Esophagus mucosa (tissue), 1 donor: Measurements from ENCODE around the gene RNU5D-1. TPM values are rescaled to one million over a fixed set of nuclear protein-coding genes. Genes with fewer than 3 reads are reported as not detected.
"Not testable (repeated sequence)": the region's sequence is repeated elsewhere in the genome, so short reads cannot be mapped to it uniquely, and the experiment has no call there.

Experiments
- ATAC-seq: fragments of 200-7000 bp; cut with Tn5 transposase; one replicate; pipeline ENCODE4 v1.9.1; 2020
- total RNA-seq: library from RNA; stranded (reverse); gene quantifications from one replicate; pipeline ENCODE4 v1.2.4, GENCODE V29; 2023
- donor health status: DM: yes; HTN: yes; CAD: no.

Gene RNU5D-1
- total RNA-seq, 1 donor from 2014 or later, result not detected

DNA sequence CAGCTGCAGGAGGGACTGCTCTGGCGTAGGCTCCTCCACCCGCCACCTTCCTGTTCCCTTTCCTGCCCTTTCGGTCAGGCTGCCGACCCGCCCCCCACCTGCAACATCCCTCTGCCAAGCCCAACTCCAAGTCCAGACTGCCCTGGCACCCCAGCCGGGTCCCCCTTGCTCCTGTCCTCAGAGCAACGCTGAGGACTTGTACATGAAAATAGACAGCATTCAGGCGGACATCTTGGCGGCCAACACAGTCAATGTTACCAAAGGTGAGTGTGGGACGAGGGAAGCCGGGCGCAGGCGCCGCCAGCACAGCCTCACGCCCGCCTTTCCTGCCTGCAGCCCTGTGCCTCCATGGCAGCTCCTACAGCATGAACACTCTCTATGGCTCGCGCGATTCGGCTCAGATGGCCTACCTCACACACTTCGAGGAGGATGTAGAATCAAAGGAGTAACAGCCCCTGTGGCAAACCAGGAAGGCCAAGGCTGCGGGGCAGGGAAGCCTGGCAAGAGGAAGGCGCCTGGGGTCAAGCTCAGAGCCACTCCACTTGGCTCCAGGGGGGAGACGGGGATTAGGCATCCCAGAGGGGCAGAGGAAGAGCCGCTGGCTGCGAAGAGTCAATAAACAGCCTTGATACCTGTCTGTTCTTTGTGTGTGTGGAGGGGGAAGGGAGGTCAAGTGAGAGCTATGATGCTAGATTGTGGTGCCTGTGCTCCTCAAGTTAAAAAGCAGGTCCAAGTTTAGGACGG, 5.8 kb downstream of the RNU5D-1 start:
- ATAC-seq, result no peak

DNA sequence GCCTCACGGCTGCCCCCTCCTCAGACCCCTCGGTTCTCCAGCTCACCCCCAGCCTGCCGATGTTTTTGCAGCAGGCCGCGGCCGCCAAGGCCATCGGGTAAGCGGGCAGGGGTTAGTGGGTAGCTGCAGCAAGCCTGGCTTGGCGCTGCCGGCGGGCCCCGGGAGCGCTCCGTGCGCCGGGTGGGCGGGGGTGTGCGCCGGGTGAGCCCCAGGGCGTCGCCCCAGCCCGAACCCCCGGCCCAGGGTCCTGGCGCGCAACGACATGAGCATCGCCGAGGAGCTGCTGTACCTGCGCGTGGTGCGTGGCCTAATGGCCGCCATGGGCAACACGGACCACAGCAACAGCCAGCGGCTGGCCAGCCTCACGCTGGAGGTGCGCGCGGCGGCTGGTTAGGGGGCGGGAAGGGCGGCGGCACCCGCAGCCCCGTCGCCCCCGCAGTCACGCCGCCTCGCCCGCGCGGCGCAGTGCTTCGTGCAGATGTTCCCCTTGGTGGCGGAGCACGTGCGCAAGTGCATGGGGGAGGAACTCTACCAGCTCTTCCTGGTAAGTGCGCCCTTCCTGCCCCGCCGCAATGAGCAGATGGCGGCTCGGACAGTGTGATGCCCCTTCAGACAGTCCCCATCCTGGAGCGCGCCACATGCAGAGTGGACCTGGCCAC, 6.5 kb downstream of the RNU5D-1 start:
- no peak for ATAC-seq

DNA sequence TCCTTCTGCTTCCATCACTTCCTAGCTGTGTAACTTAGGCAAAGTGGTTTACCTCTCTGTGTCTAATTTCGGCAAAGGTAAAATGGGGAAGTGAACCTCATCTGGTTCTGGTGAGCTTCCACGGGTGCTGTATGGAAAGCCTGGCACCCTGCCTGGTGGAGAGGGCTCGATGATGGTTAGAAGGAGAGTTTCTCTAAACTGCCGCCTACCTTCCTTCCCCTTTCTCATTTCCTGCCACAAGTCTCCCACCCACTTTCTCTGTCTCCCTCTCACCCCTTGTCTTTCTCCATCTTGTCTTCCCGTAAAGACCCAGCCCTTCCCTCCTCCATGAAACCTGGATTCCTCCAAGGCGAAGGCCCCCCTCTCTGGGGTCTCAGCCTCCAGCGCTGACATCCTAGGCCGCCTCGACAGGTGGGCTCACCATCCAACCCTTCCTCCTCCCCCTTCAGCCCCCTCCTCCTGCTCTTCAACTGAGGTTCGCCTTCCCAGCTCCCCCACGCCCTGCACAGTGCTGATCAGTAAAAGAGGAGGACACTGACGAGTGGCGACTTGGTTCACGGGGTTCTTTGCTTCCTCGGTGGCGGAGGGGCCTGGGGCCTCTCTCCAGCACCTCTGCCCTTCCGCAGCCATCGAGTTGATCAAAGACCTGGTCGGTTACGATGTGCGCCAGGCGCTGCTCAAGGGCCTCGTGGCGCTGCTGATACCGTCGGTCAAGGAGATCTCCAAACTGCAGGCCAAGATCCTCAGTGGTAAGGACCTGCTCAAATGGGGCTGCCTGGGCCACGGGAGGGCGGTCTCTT, 7.3 kb downstream of the RNU5D-1 start:
- no peak for ATAC-seq

DNA sequence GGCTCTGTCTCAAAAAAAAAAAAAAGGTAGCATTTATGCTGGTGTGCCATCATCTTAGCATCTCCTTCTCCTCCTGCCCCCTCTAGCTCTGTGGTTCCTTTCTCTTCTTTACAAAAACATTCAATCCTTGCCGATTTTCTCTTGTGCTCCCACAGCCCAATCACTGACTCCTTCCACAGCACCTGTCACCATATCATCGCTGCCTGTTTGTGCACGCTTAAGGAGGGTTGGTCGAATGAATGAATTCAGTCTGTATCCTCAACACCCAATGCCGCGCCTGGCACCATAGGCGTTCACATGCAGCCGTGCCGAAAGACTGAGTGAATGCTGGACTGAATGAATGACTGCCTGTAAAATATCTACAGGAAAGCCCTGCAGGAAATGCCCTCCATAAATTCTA, 7.9 kb downstream of the RNU5D-1 start:
- ATAC-seq, result no peak

DNA sequence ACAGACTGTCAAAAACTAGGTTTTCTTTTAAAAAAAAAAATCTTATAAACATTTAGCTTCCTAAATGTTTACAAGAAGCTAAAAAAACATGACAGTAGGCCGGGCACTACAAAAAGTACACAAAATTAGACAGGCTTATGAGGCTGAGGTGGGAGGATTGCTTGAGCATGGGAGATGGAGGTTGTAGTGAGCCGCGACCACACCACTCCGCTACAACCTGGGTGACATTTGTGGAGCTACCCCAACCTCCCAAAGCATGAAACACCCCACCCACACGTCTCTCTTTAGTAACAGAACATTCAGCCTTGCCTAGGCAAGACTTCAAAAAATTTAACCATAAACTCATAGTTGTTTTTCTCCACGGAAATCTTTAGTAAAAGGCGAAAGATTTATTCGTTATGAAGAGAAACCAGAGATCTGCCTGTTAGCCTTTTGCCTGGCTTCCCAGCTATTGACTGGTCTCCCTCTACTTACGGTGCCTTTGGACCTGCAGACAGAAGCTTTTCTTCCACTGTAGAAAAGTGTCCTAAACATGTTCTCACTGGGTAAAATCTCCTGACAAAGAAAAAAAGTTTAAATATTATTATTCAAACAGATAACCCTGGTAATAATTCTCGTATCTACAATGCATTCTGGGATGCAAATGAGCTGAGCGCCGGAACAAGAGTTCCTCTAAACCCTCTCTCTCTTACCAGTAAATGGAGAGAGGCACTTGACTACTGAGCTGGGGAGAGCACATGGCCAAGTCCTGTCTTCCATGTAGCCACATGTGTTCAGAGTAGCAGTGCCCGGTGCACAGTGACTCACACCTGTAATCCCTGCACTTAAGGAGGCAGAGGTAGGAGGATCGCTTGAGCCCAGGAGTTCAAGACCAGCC, 9.2 kb downstream of the RNU5D-1 start:
- ATAC-seq, result peak; percentile 90

DNA sequence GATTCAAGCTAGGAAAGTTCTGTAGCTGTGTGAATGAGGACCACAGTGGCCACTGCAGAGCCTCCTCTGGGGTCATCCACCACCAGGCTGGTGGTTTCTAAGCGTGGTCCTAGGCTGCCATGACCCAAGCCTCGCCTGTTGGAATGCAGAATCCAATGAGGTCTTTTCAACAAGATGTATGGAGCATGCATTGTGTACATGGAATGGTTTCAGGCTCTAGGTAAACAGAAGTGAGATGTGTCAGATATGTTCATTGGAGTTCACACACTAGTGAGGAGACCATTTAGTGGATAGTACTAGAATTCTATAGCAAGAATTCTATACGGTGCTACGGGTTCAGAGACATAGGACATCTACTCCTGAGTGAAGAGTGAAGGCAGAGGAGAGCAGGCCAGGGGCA, 10.7 kb downstream of the RNU5D-1 start:
- no peak for ATAC-seq

DNA sequence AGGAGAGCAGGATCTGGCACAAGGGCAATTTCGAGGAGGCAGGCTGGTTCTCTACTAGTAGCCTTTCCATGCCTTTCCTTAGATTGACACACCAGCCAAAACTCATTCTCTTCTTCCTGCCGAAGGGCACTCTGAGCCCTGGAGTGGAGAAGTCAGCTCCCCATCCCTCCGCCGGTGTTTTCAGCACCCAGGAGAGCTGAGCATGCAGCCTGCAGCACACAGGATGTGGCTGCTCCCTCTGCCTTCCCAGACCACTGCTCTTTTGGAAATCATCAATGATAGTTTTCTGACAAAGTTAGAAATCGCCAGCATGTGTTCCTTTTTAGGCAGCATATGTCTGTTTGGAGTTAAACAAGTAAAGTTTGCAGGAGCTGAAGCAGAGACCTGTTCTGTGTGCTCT, 11.7 kb downstream of the RNU5D-1 start:
- ATAC-seq, result no peak

DNA sequence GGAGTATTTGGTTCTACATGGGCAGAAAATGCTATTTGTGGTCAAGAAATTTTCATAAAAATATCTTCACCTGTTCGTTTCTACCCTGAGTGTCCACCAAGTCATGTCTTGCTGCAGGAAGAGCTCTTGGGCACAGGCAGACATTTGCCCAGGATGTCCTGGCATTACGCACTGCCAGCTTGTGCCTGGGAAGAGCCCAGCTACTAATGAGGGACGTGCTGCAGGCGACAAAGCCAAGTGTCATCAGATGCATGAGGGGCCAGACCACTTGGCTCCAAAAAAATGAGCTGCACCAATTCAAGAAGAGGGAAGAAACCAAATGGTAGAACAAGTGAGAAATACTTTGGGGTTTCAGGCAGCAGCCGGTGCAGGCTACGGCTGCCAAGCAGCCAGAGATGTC, 12.9 kb downstream of the RNU5D-1 start:
- ATAC-seq, result no peak

DNA sequence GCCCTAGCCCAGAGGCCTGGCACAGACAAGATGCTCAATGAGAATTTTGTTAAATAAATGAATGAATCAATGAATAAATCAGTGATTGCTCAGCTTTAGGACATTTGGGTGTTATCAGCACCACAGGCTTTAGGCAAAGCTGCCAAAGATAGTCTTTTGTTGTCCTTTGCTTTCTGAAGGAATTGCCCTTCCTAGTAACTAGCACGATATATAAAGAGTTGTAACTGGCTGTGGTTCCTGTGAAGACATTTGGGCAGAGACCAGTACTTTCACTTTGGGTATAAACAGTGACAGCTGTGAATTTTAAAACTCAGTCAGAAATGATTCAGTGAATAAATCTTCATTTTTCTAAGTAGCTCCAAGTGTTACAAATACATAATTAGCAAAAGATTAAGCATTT, 13.3 kb downstream of the RNU5D-1 start:
- ATAC-seq, result no peak

DNA sequence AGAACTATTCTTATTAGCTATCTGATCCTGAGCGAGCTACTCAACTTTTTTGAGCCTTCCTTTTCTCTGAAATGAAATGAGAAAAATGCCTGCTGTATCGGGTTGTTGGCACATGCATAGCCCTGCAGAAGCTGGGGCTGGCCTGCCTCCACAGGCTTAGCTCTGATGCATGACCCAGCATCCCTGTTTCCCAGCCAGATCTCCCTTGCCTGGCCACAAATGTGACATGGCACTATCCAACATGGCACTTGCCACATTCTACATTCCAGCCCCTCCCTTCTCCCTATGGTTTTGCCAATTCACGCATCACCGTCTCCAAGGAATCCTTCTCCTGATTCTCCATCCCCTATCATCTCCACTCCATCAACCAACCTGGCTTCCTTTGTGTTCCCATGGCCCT, 13.8 kb downstream of the RNU5D-1 start:
- ATAC-seq, result no peak

DNA sequence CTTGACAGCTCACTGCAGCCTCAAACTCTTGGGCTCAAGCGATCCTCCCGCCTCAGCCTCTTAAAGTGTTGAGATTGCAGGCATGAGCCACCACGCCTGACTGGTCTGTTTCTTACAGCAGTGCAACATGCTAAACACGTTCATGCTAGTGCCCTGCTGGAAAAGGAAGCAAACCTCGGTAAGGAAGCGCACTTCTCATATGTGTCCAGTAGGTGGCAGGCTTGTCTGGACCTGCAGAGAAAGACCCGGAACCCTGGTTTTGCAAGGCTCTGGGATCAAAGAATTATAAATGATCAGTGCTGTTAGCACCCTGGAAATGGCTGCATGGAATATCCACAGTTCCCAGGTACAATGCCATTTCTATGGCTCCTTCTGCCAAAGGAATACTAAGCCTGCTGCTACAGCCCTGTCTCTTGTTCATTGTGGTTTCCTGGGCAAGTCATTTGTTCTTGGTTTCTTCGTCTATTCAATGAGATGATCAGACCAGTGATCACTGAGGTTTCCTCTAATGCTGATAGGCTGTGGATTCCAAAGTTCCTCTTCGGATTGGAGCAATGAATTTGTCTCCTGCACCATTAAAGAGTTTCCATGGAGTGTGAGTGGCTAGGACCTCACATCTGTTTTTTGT, 15.9 kb downstream of the RNU5D-1 start:
- ATAC-seq, result peak; percentile 87

DNA sequence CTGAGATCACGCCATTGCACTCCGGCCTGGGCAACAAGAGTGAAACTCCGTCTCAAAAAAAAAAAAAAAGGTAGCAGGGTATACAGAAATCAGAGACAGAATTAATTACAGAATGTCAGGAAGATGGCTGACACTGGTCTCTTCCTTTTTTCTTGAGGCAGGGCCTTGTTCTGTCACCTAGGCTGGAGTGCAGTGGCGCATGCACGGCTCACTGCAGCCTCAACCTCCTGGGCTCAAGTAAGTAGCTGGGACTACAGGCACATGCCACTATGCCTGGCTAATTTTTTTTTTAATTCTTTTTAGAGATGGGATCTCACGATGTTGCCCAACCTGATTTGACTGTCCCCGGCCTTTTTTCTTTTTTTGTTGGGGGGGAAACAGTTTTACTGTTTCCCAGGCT, 16.4 kb downstream of the RNU5D-1 start:
- no peak for ATAC-seq

DNA sequence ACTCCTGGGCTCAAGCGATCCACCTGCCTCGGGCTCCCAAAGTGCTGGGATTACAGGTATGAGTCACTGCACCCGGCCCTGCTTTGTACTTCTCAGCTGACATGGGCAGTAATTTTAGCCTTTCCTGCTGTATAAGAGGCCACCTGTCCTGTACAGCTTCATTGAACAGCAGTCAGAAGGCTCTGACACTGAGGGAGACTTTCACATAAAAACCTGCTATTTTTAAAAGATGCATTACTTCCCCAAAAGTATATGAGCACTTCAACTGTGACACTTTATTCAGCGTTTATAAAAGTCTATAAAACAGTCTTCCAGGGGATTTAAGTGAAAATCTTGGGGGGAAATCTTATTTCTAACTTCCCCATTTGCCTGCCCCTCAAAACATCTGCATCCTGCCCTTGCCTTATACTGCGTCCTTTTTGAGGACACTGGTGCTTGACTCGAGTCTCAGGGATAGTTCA, 17.6 kb downstream of the RNU5D-1 start:
- peak; percentile 61 for ATAC-seq

DNA sequence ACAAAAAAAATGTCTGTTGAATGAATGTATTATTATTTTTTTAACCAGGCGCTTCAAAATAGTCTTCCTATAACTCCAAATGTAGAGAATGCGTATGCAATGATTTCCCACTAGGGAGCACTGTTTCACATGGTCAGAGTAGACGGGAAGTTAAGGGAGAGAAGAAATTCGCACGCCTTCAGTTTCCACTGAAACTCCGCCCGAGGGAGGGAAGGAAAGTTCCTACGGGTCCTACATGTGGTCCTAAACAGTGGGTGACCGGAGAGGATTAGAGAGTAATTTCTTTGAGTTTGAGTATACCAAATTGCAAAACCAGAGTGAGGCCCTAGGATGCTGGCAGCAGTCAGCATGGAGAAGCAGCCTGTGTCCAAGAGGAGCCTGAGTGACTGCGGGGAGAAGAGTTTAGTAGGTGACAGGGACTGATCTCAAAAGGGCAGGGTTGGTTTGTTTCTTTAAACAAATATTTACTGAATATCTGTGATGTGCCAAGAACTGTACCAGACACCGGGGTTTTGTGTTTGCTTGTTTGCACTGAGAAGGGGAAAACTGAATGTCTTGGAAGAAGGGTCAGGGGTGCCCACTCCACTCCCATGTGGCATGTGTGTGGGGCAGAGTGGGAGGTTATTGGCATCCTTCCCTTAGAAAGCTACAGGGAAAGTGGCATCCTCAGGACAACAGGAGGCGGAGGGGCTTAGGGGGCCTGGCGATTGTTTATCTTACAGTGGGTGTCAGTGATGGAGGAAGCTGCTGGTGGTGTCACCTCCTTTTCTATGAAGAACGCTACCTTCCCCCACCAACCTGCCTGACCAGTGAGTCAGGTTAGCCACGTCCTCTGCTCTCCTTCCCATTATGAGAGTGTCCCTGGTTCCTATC, 22.8 kb downstream of the RNU5D-1 start:
- peak; percentile 62 for ATAC-seq

DNA sequence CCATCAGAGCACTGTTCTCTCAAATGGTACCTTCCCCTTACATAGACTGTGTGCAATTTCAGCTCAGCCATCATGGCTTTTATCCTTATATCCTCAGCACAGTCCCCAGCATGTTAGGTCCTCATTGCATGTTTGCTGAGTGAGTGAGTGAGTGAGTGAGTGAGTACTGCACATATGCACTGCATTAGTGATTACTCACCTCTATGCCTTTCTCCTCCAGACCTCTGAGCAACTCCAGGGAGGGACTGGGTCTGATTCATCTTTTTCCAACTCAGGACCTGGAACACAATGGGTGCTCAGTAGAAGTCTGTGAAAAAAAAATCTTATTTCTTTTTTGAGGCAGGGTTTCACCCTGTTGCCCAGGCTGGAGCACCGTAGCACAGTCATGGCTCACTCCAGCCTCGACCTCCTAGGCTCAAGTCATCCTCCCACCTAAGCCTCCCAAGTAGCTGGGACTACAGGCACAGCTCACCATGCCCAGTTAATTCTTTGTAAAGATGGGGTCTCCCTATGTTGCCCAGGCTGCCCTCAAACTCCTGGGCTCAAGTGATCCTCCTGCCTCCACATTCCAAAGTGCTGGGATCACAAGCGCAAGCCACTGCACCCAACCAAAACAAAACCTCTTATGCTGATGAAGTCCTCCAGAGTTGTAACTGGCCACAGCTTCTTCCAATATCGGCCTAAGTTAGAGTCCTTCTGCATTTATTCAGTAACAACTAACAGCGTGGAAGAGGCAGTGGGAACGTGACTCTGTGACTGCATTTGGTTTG, 23.7 kb downstream of the RNU5D-1 start:
- ATAC-seq, result peak; percentile 94

DNA sequence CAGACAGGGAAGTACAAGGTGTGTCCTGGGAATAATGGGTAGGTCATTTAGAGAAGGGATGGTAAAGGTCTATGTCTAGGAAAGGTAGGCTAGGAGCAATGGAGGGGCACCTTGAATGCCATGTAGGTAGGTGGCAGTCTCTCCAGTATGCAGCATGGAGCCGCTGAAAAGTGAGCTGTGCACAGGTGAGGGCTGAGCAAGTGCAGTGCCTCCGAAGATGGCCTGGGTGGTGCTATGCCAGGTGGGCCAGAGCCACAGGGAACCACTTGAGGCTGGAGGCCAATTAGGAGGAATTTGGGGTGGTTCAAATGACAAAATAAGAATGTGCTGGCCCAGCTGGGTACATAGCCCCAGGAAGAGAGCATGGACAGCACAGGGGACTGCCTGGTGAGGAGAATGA, 25.0 kb downstream of the RNU5D-1 start:
- ATAC-seq, result no peak

DNA sequence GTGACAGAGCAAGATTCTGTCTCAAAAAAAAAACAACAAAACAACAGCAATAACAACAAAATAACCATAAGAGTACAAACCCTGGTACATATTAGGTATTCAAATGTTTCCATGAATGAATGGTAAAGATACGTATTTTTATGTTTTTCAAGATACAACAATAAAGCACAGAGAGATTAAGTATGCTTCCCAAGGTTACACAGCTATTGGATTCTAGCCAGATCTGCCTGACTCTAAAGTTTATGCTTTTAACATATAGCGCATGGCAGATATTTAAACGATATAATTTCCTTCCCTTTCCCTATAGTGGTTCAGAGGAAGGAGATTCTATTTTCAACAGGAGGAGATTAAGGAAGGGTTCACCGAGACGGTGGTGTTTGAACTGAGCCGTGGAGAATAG, 25.5 kb downstream of the RNU5D-1 start:
- no peak for ATAC-seq

DNA sequence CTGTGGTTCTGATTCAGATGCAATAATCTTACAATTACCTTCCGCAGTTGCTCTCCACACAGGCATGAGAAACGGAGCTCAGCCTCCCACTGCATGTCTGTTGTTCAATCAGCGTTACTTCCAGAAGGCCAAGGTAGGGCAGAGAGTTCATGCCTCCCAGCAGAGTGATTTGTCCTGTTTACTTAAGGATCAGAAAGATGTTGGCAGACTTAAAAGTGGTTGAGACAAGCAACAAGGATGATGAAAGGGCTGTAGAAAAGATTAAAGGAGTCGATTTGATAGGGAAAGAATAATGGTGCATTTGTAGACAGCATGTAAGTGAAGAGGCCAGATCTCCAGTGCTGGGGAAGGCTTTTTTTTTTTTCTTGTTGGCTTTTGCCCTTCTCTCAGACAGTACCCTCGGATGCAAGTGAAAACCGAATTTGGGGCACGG, 29.8 kb downstream of the RNU5D-1 start:
- peak; percentile 85 for ATAC-seq

DNA sequence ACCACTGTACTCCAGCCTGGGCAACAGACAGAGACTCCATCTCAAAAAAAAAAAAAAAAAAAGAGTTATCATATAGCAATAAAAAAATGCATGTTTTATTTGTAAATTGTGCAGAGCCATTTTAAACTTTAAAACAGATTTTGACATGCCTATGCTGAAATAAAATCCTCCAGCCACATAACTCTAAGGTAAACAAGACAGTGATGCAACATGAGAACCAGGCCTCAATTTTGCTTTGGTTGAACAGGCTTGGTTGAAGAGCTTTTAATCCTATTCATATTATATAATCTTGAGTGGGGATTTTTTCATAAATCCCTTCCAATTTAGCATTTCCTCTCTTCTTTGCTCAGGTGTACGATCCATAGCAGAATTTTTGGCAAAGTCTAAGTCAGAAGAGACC, 30.4 kb downstream of the RNU5D-1 start:
- ATAC-seq, result peak; percentile 47

DNA sequence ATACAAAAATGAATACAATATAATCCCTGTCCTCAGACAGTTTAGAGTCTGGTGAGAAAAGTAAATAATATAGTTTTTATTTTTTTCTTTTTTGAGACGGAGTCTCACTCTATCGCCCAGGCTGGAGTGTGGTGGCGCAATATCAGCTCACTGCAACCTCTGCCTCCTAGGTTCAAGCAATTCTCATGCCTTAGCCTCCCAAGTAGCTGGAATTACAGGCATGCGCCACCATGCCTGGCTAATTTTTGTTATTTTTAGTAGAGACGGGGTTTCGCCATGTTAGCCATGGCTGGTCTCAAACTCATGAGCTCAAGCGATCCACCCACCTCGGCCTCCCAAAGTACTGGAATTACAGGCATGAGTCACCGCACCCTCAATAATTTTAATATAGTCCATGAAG, 31.6 kb downstream of the RNU5D-1 start:
- not testable (repeated sequence) for ATAC-seq
